Activated naive CD4-positive, alpha-beta T cell treated with anti-CD3 and anti-CD28 coated beads for 36 hours (primary cell): Measurements from ENCODE around the gene KCNC1. TPM values are rescaled to one million over a fixed set of nuclear protein-coding genes. Genes with fewer than 3 reads are reported as not detected.

Experiments
- total RNA-seq, 2 experiments: library from RNA; stranded (reverse); gene quantifications; one replicate each; pipeline ENCODE4 v1.2.3, GENCODE V29; 2021

Gene KCNC1
- total RNA-seq, 2 experiments from 2014 or later, result not detected

Other genes starting within 250 kb of the KCNC1 start
- not detected for gene USH1C, start 190.4 kb upstream of the KCNC1 start, total RNA-seq
- gene OTOG, start 187.5 kb upstream of the KCNC1 start, total RNA-seq, result not detected
- gene MYOD1, start 15.2 kb upstream of the KCNC1 start, total RNA-seq, result not detected